Amniotic epithelial cell (primary cell): Measurements from ENCODE around the gene FANCM.
A peak's percentile ranks its signal among the peaks of the same experiment; 100 is the strongest.
"Not testable (repeated sequence)": the region's sequence is repeated elsewhere in the genome, so short reads cannot be mapped to it uniquely, and the experiment has no call there.

Source experiments
- DNase-seq: peaks from one replicate; pipeline ENCODE4 v3.0.0-alpha.2; 2010; ENCODE audit warnings: low read depth

The FANCM gene

DNA sequence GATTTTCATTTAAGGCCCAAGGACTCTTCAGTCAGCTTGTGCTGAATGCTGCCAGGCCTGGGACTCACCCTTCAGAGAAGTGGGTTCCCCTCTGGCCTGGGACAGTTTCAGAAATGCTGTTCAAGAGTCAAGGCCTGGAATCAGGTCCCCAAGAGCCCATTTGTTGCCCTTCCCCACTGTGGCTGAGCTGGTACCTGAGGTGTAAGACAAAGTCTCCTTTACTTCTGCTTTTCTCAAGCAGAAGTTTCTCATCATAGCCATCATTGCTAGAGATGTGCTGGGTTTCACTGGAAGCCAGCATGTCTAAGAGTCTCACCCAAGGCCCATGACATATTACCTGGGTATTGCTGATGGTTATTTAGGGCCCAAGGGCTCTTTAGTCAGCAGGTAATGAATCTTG is 8.9 kb downstream of the FANCM start:
- no peak for DNase-seq

DNA sequence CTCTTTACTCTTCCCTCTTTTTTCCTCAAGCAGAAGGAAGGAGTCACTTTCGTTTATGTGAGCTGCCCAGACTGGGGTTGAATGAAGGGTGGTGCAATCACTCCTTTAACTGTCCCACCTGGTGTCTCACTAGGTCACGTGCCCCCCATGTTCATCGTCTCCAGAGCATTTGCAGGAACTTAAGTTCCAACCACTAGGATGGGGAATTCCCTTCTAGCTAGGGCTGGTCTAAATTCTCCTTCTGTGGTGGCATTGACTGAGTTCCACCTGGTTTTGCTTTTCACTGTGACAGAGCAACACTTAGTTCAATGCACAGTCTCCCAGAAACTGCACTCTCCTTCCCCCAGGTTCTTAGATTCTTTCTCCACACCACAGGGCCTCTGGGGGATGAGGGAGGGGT is 9.5 kb downstream of the FANCM start:
- no peak for DNase-seq

DNA sequence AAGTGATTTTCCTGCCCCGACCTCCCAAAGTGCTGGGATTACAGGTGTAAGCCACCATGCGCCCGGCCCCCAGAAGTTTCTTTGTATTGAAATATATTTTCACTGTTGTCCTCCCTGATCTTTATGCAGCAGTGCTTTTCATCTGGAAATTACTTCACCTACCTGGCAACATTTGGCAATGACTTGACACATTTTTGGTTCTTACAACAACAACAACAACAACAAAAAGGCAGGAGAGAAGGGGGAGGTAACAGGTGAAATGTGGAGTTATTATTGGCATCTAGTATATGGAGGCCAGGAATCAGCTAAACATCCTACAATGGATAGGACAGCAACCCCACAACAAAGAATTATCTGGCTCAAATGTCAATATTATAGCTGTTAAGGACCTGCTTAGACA is 13.9 kb downstream of the FANCM start:
- DNase-seq = no peak

DNA sequence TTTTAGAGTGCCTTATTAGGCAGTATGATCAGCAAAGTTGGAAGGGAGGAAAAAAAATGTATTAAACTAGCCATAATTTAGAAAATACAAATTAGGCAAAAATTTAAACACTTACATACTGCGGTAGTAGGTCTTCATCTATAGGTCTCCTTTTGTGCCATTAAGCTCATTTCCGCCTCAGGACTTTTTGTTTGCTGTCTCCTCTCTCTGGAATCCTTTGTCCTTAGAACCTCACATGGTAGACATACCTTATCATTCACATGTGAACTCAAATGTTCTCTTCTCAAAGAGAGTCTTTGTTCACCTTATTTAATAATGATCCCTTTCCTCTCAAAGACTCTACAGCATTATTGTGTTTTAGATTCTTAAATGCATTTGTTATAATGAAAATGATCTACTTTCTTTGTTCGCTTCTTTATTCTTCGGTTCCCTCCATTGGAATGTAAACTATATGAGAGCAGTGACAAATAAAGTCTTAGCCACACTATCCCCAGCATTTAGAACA is 14.7 kb downstream of the FANCM start:
- no peak for DNase-seq

DNA sequence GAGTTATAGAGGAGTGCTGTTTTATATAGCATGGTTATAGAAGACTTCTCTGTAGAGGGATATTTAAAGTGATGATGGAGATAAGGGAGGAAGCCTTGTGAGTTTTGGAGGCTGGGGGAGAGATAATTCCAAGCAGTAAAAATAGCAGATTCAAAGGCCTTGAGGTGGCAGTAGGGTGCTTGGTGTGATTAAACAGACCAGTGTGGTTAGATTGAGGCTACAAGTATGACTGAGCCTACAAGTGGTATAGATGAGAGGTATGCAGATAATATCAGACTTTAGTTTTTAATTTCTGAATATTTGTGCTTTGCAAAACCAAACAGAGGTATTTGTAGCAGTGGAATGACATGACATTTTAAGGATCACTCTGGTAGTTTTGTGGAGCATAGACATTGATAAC is 20.3 kb downstream of the FANCM start:
- DNase-seq = peak; percentile 45

DNA sequence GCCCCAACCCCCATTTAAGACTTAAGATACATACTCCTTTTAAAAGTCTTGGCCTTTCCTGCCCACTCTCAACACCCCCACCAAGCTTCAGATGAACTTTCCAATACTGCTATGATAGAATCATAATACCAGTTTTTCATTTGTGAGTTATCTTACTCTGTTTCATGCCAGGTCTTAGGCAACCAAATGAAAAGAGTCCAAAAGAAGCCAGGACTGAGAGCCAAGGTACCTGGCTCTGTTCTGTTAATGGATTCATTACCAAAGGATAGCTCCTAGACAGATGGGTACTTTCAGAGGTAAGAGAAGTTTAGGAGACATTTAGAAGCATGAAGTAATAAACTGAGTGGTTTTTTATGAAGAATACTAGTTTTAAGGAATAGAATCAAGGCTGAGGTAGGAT is 34.2 kb downstream of the FANCM start:
- no peak for DNase-seq

DNA sequence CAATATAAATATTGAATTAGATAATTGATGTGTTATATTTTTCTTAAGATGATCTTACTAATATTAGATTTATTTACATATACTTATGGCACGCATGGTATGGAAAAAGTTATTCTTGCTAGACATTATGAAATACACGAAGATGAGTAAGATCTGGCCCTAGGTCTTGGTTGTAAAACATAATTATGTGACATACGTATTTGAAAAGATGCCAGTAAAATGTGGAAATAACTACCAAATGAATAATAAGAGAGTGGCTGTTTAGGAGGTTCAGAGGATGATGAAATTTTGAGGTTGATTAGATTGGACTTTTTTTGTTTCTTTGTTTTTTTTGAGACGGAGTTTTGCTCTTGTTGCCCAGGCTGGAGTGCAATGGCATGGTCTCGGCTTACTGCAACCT is 41.3 kb downstream of the FANCM start:
- peak; percentile 97 for DNase-seq

DNA sequence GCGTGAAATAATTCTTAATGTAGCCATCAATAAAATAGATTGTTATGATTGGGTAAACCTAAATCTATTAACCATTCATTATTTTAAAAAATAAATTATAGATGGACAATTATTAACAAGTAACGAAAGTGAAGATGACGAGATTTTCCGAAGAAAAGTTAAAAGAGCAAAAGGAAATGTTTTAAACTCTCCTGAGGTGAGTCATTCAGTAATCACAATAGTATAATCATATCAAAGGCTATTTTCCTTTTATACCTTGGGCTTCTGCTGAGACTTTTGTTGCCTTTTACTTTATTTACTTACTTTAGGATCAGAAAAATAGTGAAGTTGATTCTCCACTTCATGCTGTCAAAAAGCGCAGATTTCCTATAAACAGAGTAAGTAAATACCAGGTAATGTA is 45.6 kb downstream of the FANCM start:
- no peak for DNase-seq

DNA sequence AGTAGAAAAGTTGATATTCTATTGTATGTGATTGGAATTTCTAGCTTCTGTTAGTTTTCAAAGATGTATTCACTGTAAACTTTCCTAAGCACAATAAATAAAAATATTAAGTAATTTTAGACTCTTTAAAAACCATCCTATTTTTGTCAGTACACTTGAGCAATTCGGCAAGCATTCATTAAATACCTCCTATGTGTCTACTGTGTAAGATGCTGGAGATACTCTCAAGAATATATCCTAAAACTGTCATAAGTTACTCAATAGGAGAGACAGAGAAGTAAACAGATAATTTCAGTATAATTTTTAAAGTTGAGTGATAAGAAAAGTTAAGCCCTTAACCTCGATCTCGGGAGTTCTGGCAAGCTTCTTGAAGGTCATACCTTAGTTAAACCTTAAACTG is 46.1 kb downstream of the FANCM start:
- DNase-seq = peak; percentile 72

DNA sequence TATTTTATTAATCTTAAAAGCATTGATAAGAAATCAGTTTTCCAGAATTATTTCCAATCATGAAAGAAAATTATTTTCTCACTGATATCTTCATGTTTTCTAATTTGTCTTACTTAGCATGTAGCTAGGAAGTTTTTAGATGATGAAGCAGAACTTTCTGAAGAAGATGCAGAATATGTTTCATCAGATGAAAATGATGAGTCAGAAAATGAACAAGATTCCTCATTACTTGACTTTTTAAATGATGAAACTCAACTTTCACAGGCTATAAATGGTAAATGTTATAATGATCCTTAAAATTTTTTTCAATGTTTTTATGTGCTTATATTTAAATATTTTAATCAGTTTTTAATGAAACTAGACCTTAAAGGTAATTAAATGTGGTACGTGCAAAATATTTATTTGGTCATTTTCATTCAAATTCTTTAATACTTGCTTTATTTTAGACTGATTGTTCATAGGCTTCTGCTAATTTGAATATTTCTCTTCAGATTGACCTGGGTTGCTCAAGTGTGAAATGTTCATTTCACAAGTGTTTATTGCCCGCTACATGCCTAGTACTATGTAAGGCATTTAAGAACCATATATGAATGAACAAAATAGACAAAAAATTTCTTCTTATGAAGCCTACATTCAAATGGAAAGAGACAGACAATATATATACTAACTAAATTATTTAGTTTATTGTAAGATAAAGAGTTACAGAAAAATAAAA is 49.5 kb downstream of the FANCM start:
- DNase-seq = peak; percentile 54

DNA sequence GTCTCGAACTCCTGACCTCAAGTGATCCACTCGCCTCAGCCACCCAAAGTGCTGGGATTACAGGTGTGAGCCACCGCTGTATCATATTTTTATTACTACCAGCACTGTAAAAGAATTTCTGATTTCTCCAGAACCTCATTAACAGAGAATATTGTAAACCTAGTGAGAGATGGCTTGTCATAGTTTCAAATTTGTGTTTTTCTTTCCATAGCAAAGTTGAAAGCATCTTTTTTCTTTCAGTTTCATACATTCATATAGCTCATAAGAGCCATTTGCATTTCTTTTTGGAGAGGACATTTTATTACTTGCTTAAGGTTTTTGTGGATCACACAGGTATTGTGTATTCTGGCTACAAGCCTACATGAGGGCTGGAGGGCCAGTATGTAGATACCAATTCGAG is 59.2 kb downstream of the FANCM start:
- no peak for DNase-seq

DNA sequence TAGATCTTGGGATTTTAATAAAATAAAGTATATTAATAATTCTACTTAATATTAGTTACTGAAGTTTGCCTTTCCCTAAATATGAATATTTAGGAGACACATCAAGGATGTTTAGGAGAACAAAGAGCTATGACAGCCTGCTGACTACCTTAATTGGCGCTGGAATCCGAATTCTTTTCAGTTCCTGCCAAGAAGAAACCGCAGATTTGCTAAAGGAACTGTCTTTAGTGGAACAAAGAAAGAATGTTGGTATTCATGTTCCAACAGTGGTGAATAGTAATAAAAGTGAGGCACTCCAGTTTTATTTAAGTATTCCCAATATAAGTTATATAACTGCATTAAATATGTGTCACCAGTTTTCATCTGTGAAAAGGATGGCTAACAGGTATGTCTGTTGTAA is 62.8 kb downstream of the FANCM start:
- no peak for DNase-seq

DNA sequence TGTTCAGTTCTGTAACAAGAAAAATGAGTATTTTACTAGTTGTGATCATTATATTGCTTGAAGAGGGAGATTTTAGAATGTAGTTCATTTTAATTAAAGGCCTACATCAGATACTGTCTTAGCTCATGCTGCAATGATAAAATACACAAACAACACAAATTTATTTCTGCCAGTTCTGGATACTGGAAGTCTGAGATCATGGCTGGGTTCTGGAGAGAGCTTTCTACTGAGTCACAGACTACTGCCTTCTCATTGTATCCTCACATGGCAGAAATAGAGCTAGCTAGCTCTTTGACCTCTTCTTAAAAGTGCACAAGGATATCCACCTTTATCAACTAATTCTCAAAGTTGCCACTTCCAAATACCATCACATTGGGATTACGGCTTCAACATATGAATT is 63.5 kb downstream of the FANCM start:
- DNase-seq = peak; percentile 77

DNA sequence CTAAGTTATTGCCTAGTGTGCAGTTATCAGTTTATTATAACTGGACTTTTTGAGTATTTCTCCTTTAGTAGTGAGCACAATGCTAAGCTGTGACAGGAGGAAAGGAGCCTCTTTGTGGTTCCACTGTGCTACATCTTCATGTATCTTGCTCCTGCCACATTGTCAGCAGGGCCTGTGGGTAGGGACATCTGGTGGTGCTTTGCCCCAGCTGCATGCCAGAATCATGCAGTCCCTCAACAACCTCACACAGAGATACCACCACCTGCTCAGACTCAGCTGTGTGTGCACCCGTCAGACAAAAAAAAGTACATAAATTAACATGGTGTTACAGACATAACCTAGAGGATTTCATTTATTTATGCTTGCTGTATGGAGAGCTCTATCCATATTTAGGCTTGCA is 66.2 kb downstream of the FANCM start:
- peak; percentile 28 for DNase-seq

DNA sequence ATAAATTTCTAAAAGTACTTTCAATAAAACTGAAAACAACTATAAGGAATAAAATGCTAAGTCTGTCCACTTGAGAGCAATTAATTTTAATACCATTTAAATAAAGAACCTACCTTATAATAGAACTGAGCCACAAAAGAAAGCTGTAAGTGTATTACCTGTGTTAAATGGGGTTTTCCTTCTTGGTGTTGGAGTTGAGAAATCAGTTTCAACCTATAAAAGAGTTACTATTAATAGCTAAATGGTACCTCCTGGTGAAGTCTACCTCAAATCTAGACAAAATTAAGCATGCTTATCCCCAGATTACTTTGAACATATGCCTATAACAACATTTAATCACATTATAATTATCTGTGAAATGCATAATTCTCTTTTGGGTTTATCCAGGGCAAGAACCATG is 68.5 kb downstream of the FANCM start:
- no peak for DNase-seq

DNA sequence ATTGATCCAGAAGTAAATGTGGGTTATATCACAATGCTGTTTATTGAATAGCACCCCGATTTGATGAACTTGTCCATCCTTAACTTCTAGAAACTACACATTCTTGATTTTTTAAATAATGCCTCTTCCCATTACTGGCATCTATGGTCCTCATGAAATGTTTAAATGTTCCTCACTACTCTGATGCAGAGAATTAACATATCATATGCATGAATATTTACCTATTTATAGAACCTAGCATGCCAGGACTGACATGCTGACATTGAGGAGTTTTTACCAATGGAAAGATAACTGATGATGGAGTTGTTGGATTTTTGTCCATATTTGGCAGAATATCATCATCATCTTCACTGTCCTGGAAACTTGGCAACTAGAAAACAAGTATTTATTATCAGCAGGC is 74.4 kb downstream of the FANCM start:
- DNase-seq = no peak

DNA sequence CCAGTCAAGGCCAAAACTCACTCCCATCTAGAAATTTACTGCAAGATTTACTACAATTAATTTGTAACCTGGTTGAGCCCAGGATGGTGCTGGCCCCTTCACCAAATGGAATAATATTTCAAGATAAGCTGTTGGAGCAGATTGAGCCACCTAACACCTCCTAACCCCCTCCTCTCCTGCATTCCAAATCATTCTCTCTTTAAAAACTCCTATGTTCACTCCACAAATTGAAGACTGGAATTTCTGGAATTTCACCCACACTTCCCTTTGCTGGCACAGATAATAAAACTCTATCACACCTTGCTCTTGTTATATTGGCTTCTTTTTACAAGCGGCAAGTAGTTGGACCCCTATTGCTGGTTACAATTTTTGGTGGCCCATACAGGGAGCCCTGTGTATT is 75.6 kb downstream of the FANCM start:
- DNase-seq = no peak

DNA sequence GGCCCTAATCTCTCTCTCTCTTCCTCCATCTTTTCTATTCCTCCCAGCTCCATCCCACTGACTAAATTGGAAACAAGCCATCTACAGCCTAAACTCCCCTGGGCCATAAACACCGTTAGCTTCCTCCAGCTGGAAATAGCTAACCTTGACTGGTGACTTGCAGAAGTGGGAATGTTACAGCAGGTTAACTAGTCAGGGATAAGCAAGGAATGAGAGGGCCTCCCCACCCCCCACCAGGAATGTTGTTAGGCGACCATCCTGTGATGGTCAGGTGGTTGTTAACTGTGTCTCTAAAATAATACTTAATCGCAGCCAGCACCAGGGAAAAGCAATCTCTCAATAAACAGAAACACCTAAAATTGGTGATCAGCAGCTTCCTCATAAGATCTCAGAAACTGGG is 76.5 kb downstream of the FANCM start:
- no peak for DNase-seq

DNA sequence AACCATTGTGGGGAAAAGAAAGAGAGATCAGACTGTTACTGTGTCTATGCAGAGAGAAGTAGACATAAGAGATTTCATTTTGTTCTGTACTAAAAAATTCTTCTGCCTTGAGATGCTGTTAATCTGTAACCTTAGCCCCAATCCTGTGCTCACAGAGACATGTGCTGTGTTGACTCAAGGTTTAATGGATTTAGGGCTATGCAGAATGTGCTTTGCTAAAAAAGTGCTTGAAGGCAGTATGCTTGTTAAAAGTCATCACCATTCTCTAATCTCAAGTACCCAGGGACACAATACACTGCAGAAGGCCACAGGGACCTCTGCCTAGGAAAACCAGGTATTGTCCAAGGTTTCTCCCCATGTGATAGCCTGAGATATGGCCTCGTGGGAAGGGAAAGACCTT is 78.0 kb downstream of the FANCM start:
- DNase-seq = not testable (repeated sequence)

DNA sequence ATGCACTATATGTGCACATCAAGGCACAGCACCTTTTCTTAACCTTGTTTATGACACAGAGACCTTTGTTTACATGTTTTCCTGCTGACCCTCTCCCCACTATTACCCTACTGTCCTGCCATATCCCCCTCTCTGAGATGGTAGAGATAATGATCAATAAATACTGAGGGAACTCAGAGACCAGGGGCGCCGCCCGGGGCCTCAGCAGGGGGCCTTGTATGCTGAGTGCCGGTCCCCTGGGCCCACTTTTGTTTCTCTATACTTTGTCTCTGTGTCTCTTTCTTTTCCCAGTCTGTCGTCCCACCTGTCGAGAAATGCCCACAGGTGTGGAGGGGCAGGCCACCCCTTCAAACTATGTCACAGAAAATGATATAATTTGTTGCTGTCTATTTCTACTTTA is 78.6 kb downstream of the FANCM start:
- DNase-seq = not testable (repeated sequence)

DNA sequence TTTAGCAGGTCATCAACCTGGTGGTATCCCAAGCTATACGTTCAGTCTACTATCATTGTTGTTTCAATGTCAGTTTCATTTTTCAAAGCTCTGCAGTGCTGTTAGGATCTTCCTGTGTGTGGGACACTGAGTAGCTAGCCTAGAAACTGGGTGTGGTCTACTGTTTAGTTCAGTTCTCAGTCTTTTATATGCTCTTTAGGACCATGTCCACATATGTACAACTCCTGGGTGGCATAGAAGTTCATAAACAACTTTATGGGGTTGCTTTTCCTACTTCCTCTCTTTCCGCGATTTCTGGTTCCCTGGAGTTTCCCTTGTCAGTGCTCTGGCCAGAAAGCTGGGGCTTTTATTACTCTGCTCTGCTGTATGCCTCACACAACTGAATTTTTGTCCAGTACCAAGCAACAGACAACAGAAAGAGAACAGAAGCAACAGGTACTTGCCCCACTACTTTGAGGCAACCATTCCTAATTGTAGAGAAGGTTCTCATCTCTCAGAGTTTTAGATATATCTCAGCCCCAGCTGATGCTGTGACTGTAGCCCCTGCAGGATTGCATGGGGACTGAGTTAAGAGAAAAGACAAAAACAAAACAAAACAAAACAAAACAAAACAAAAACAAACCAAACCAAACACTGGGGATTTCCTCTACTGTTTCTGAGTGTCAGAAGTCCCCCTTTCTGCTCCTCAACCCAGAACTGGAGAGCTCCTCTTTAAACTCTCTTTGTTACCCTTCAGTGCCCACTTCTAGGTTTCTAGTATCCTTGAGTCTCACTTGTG is 86.9 kb downstream of the FANCM start:
- no peak for DNase-seq

DNA sequence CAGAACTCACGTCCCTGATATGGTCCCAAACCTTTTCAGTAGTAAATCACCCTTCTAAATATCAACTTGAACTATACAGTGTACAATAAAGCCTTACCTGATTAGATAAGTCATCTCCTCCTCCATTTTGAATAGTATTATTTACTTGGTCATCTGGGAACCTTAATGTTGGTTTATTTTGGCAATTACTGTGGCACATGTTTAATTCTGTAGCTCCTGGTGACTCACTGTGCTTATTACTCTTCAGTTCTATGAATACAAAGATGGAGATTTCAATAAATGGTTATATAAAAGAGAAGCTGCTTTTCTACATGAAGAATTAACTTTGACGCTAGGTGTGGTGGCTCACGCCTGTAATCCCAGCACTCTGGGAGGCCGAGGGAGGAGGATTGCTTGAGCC is 91.8 kb downstream of the FANCM start:
- DNase-seq = no peak

DNA sequence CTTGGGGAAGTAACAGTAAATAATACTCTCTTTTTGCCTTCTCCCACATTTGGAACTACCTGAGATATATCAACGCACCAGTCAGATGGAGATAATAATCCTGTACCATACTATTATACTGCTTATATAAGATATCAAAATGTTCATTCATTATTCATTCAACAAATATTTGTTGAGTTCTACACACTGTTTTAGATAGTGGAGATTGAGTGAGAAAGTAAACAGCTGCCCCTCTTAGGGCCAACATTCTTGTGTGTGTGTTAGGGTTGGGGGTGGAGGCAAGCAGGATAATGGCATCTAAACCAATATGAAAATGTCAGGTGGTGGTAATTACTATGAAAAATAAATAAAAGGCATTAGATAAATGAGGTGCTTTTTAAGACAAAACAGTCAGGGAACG is 103.3 kb downstream of the FANCM start:
- no peak for DNase-seq

DNA sequence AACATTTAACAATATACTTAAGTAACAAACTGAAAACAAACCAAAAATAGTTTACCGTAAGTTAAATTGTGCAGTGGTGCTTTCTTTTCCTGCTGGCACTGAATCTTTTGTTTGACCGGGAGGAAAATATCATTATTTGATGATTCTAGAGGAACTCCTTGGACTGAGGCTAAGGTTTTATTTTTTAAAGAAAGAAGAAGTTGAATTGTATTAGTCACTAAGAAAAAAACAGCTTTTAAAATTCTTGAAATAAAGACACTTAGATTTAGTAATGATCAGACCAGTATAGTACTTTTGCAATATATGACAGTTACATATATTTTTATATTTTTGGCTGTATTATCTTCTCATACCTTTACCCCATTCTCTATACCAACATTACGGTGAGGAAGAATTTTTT is 107.0 kb downstream of the FANCM start:
- no peak for DNase-seq
